Esophagus muscularis mucosa (tissue), 4 donors: ENCODE data around the gene STX18. TPM values are rescaled to one million over a fixed set of nuclear protein-coding genes. Genes with fewer than 3 reads are reported as not detected.

Source experiments
- DNase-seq: peaks from one replicate; pipeline ENCODE4 v3.0.0-alpha.2; 2017; ENCODE audit errors: extremely low spot score
- H3K27ac ChIP-seq, 4 donors: fragments of 200-600 bp; sonication (generic); replicated peaks in 1 of 4; 1 replicate in 3 of 4; 2 replicates in 1 of 4; pipeline ENCODE4 v1.5.1; 2016 to 2019; ENCODE audit warnings: mild to moderate bottlenecking in 1 of 4
- H3K27me3 ChIP-seq, 4 donors: fragments of 200-600 bp; sonication (generic); one replicate each; pipeline versions ENCODE4 v1.5.1 to v1.6.0; 2016 to 2019
- H3K36me3 ChIP-seq, 4 donors: fragments of 200-600 bp; sonication (generic); one replicate each; pipeline ENCODE4 v1.5.1; 2016 to 2019
- H3K4me1 ChIP-seq, 4 donors: fragments of 200-600 bp; sonication (generic); one replicate each; pipeline ENCODE4 v1.5.1; 2016 to 2019
- H3K4me3 ChIP-seq, 4 donors: fragments of 200-600 bp; sonication (generic); 1 replicate in 2 of 4; 2 replicates in 2 of 4; pipeline ENCODE4 v1.5.1; 2016 to 2019; ENCODE audit warnings: mild to moderate bottlenecking in 4 of 4, moderate library complexity in 1 of 4
- H3K9me3 ChIP-seq, 4 donors: fragments of 200-600 bp; sonication (generic); 1 replicate in 3 of 4; 2 replicates in 1 of 4; pipeline ENCODE4 v1.5.1; 2016 to 2019
- EP300 ChIP-seq: sonication (generic); formaldehyde crosslinking; IDR thresholded peaks from one replicate; pipeline ENCODE4 v1.6.1; 2017; ENCODE audit warnings: antibody characterized with exemption
- POLR2A ChIP-seq: fragments of 450-650 bp; IDR thresholded peaks from one replicate; pipeline ENCODE4 v1.6.1; 2017; ENCODE audit warnings: antibody characterized with exemption, moderate library complexity, mild to moderate bottlenecking, low read depth
- POLR2AphosphoS5 ChIP-seq, 2 donors: sonication (generic); formaldehyde crosslinking; IDR thresholded peaks; one replicate each; pipeline ENCODE4 v1.6.1; 2017; ENCODE audit warnings: antibody characterized with exemption in 2 of 2
- WGBS: methylation state at CpG from one replicate; pipeline ENCODE4 v1.1.5; 2018; 5-methylcytosine and 5-hydroxymethylcytosine counted together
- intact Hi-C: fragments of 100-400 bp; cut with DNase I; formaldehyde crosslinking; loops from one replicate; pipeline ENCODE4 v1.15.1; 2023
- total RNA-seq, 4 donors: library from RNA; depleted of rRNA; stranded (reverse); fragments of >200 nt; gene quantifications; one replicate each; pipeline versions ENCODE4 v1.1.0 to v1.2.1, GENCODE V29; 2016
- TF ChIP-seq, protein P1 (sequence below), 3 experiments: fragments of 200-600 bp in 2 of 3; fragments of 450-650 bp in 1 of 3; sonication (generic) in 2 of 3; IDR thresholded peaks; one replicate each; pipeline ENCODE4 v1.5.1; 2017 to 2019; ENCODE audit warnings: antibody characterized with exemption in 3 of 3, mild to moderate bottlenecking in 2 of 3, moderate library complexity in 1 of 3

Gene STX18
- total RNA-seq, 4 donors from 2014 or later = 14.5 to 21.0 (median 17.8) TPM

DNA sequence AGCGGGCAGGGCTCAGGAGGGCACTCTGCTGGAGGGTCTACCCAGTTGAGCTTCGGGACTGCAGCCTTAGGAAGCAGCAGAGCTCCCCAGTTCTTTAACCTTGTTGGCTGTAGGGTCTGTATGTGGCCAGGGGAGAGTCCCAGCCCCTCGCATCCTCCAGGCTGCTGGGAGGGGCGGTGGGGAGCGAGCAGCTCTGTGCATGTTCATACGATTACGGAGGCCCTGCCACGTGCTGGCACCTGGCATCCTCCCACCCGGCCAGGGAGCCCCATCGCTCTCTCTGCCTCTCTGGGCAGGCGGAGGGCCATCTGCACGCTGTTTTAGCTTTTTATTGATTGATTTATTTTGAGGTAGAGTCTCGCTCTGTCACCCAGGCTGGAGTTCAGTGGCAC is 133.7 kb downstream of the STX18 start:
- no peak for TF ChIP-seq POLR2AphosphoS5 (IDR thresholded peaks at IDR 0.05)
- TF ChIP-seq, protein P1, sequence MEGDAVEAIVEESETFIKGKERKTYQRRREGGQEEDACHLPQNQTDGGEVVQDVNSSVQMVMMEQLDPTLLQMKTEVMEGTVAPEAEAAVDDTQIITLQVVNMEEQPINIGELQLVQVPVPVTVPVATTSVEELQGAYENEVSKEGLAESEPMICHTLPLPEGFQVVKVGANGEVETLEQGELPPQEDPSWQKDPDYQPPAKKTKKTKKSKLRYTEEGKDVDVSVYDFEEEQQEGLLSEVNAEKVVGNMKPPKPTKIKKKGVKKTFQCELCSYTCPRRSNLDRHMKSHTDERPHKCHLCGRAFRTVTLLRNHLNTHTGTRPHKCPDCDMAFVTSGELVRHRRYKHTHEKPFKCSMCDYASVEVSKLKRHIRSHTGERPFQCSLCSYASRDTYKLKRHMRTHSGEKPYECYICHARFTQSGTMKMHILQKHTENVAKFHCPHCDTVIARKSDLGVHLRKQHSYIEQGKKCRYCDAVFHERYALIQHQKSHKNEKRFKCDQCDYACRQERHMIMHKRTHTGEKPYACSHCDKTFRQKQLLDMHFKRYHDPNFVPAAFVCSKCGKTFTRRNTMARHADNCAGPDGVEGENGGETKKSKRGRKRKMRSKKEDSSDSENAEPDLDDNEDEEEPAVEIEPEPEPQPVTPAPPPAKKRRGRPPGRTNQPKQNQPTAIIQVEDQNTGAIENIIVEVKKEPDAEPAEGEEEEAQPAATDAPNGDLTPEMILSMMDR (IDR thresholded peaks at IDR 0.05) = no peak
- no peak for TF ChIP-seq POLR2A
- no peak for TF ChIP-seq EP300
- 67% methylated on average over 11 of the region's 13 CpGs for WGBS
- Histone ChIP-seq H3K4me1 (no peaks in the 10 kb centered on the region), H3K27me3 (peaks cover 0 to 55% (median 0%) of the 10 kb centered on the region in 4 donors), H3K36me3 (no peaks in the 10 kb centered on the region), H3K27ac (no peak overlapping the region), H3K4me3 (no peak overlapping the region), H3K9me3 (no peaks in the 10 kb centered on the region)
- DNase-seq = no peak
- intact Hi-C loops = no loop called here

DNA sequence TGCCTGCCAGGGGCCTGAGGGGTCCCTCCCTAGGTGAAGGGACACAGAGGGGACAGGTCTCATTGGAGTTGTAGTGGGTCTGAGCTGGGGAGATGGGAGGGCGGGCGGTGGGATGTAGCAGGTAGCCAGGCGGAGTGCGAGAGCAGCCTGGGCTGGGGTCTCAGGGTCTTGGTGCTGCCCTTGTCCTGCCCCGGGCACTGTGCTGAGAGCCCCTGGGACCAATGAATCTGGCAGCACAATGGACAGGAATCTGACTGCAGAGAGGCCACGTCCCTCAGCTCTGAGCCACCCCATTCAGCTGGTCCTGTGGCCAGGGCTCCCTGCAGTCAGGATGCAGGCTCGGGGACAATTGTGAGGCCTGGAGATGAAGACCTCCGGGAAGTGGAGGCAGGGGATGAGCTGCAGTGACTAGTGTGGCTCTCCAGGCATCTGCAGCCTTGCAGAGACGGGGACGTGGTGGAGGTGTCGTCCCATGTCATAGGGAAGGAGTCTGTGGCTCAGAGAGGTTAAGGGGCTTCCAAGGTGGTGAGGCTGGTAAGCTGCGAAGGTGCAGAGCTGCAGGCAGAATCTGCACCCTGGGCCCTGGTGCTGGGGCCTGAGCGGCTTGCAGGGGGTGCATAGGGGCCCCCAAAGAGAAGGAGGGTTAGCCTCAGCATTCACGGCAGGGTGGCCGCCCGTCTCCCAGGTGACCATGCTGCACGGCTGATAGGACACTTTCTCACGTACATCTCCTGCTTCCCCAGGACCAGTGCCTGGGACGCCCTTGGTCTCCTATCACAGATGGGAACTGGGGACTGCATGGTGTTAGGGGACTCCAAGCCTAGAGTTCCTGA is 134.3 kb downstream of the STX18 start:
- Histone ChIP-seq H3K27me3 (peaks cover 0 to 61% (median 0%) of the 10 kb centered on the region in 4 donors), H3K9me3 (no peaks in the 10 kb centered on the region), H3K27ac (no peak overlapping the region), H3K4me3 (no peak overlapping the region), H3K36me3 (no peaks in the 10 kb centered on the region), H3K4me1 (no peaks in the 10 kb centered on the region)
- DNase-seq = no peak
- TF ChIP-seq POLR2AphosphoS5 (IDR thresholded peaks at IDR 0.05) = no peak
- no peak for TF ChIP-seq POLR2A
- TF ChIP-seq EP300 = no peak
- TF ChIP-seq, protein P1 (IDR thresholded peaks at IDR 0.05) = no peak
- intact Hi-C loops = no loop called here
- WGBS = 78% methylated on average over 15 of the region's 19 CpGs

DNA sequence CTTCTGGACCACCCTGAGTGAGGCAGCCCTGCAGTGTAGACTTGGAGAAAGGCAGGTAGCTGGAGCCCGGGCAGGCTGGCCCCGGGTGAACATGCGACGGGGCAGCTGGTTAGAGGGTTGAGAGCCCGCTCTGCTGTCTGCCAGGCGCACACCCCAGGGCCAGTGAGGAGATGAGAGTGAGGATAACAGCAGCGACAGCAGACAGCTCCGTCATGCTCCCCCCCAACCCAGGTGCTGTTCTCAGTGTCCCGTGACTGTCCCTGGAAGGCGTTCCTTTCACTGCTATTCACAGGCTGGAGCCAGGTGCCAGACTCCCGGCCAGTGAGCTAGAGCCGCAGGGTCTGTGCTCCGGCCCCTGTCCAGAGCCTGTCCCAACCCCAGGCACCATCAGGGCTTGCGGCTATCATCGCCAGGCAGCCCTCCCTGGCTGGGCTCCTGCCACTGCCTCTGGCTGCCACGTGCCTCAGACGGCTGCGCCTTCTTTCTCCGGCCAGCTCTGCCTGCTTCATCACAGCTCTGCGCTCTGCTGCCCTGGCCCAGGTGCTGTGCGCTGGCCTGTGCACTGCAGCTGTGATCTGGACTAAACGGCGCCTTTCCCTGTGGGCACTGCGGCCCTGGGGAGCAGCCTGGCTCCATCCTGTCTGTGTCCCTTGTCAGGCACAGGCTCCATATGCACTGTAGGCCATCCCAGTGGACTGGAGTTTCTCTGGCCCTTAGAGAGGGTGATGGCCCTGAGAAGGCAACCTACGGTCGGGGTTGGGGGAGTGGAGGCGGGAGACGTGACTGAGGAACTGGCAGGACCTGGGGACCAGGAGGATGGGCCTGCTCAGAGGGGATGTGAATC is 135.2 kb downstream of the STX18 start:
- Histone ChIP-seq H3K9me3 (no peaks in the 10 kb centered on the region), H3K36me3 (no peaks in the 10 kb centered on the region), H3K4me3 (no peak overlapping the region), H3K27me3 (peaks cover 0 to 61% (median 0%) of the 10 kb centered on the region in 4 donors), H3K27ac (no peak overlapping the region), H3K4me1 (no peaks in the 10 kb centered on the region)
- intact Hi-C loops = no loop called here
- 90% methylated on average over 19 of the region's 28 CpGs for WGBS
- no peak for DNase-seq
- no peak for TF ChIP-seq EP300

DNA sequence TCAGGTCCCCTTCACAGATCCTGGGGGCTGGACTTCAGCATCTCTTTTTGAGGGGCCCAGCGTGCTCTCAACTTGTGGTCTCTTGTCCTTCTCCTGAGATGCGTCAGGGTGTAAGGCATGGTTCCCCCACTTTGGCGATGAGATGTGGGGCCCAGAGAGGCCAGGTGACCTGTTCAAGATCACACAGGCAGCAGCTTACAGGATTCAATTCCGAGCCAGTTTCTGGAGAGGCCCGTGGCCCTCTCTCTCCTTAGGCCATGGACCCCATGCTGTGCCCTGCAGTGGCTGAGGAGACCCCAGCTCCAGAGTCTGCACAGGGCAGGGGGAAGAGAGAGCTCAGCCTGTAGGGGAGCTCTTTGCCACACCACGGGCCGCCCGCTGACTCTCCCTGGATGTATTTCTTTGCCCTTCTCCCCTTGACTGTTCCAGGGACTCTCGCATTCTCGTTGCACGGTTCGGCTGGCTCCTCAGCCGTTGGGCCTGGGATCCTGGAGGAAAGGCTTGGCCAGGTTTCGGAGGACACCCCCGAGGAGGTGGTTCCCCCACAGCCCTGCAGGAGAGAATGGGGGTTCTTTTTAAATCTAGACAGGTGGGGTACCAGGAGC is 136.4 kb downstream of the STX18 start:
- TF ChIP-seq, protein P1 (IDR thresholded peaks at IDR 0.05) = no peak
- TF ChIP-seq EP300 (no peak), POLR2A (no peak), POLR2AphosphoS5 (IDR thresholded peaks at IDR 0.05) (no peak)
- H3K4me3 ChIP-seq = no peak overlapping the region
- intact Hi-C loops = no loop called here
- H3K27ac ChIP-seq = no peak overlapping the region
- WGBS = 93% methylated on average over 12 of the region's 15 CpGs
- no peak for DNase-seq
- H3K4me1 ChIP-seq = no peaks in the 10 kb centered on the region
- no peaks in the 10 kb centered on the region for H3K9me3 ChIP-seq
- peaks cover 0 to 61% (median 0%) of the 10 kb centered on the region in 4 donors for H3K27me3 ChIP-seq
- H3K36me3 ChIP-seq = no peaks in the 10 kb centered on the region

DNA sequence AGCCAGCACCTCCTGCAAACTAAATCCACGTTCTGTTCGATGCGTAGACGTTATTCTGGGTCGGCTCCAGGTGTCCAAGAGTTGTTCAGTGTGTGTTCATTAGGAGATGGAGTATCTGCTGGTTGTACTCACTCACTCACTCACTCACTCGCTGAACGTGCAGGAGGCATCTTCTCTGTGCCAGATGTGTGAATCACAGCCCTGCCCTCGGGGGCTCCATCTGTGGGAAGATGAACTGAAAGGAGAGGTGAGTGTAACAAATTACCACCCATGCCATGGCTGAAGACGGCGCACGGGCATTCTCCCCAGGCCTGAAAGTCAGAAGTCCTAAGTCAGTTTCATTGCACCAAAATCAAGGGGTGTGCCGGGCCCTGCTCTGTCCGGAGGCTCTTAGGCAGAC is 138.9 kb downstream of the STX18 start:
- WGBS = 63% methylated on average over 13 of the region's 13 CpGs

More for the DNA sequence above, 138.9 kb downstream of the STX18 start:
- H3K4me3 ChIP-seq = no peak overlapping the region
- peaks cover 0 to 76% (median 0%) of the 10 kb centered on the region in 4 donors for H3K27me3 ChIP-seq
- H3K27ac ChIP-seq = no peak overlapping the region
- peaks cover 0 to 9% (median 3%) of the 10 kb centered on the region in 4 donors for H3K9me3 ChIP-seq
- no peaks in the 10 kb centered on the region for H3K4me1 ChIP-seq
- H3K36me3 ChIP-seq = no peaks in the 10 kb centered on the region
- TF ChIP-seq POLR2A (no peak), EP300 (no peak), POLR2AphosphoS5 (IDR thresholded peaks at IDR 0.05) (no peak)
- TF ChIP-seq, protein P1 (IDR thresholded peaks at IDR 0.05) = no peak
- no peak for DNase-seq
- intact Hi-C loops = no loop called here
